Smooth muscle cell (in vitro differentiated cells): ENCODE results near the gene GET4. TPM values are rescaled to one million over a fixed set of nuclear protein-coding genes. Genes with fewer than 3 reads are reported as not detected.

Source experiments
- DNase-seq: peaks from one replicate; lab custom pipeline; 2025; ENCODE audit not compliant: unreplicated experiment; lab: John Stamatoyannopoulos, UW
- H2AFZ ChIP-seq: fragments of 200-600 bp; sonication (generic); 2 replicates; pipeline ENCODE4 v1.6.0; 2016; ENCODE audit warnings: antibody characterized with exemption, low read depth, mild to moderate bottlenecking
- H3F3A ChIP-seq: fragments of 200-600 bp; sonication (generic); 2 replicates; pipeline ENCODE4 v1.6.0; 2017; ENCODE audit warnings: antibody characterized with exemption, low read depth
- H3K27ac ChIP-seq: fragments of 200-600 bp; sonication (generic); 2 replicates; pipeline ENCODE4 v1.5.1; 2016; ENCODE audit warnings: low read depth, mild to moderate bottlenecking
- H3K27me3 ChIP-seq: fragments of 200-600 bp; sonication (generic); 2 replicates; pipeline ENCODE4 v1.6.1; 2016; ENCODE audit warnings: low read depth, mild to moderate bottlenecking
- H3K36me3 ChIP-seq: fragments of 200-600 bp; sonication (generic); 2 replicates; pipeline ENCODE4 v1.5.1; 2016; ENCODE audit warnings: low read depth
- H3K4me1 ChIP-seq: fragments of 200-600 bp; sonication (generic); 2 replicates; pipeline ENCODE4 v1.5.1; 2016; ENCODE audit warnings: low read depth
- H3K4me2 ChIP-seq: fragments of 200-600 bp; sonication (generic); 2 replicates; pipeline ENCODE4 v1.6.0; 2016; ENCODE audit warnings: mild to moderate bottlenecking
- H3K4me3 ChIP-seq: fragments of 200-600 bp; sonication (generic); 2 replicates; pipeline ENCODE4 v1.5.1; 2016; ENCODE audit warnings: mild to moderate bottlenecking
- H3K79me2 ChIP-seq: fragments of 200-600 bp; sonication (generic); 2 replicates; pipeline ENCODE4 v1.6.0; 2016; ENCODE audit warnings: low read depth, mild to moderate bottlenecking
- H3K9ac ChIP-seq: fragments of 200-600 bp; sonication (generic); 2 replicates; pipeline ENCODE4 v1.6.0; 2016; ENCODE audit warnings: low read depth
- H3K9me3 ChIP-seq: fragments of 200-600 bp; sonication (generic); replicated peaks from 2 replicates; pipeline ENCODE4 v1.5.1; 2016; ENCODE audit warnings: low read depth
- H4K20me1 ChIP-seq: fragments of 200-600 bp; sonication (generic); 2 replicates; pipeline ENCODE4 v1.6.0; 2016; ENCODE audit warnings: low read depth
- CTCF ChIP-seq: fragments of 200-600 bp; sonication (generic); IDR thresholded peaks from 2 replicates; pipeline ENCODE4 v1.5.1; 2017; ENCODE audit warnings: borderline replicate concordance, mild to moderate bottlenecking, antibody characterized with exemption; ENCODE audit not compliant: insufficient read depth, poor library complexity, severe bottlenecking
- WGBS: methylation state at CpG from one replicate; pipeline ENCODE4 v1.1.7; 2016; ENCODE audit warnings: low lambda C conversion rate; 5-methylcytosine and 5-hydroxymethylcytosine counted together
- polyA plus RNA-seq: library from polyadenylated mRNA; unstranded; fragments of >200 nt; fragmentation: Nextera tagmentation; extraction: Ambion mirVana; gene quantifications from 2 replicates; pipeline ENCODE4 v1.2.1, GENCODE V29; 2016
- total RNA-seq: library from RNA; depleted of rRNA; stranded (reverse); fragments of >200 nt; gene quantifications from 2 replicates; pipeline ENCODE4 v1.2.3, GENCODE V29; 2014

Gene GET4
- total and polyA plus RNA-seq, 2 experiments from 2014 or later = 26.3 to 39.9 TPM

- TF ChIP-seq CTCF = no peak
- Histone ChIP-seq H3K27ac (no peak overlapping the region), H4K20me1 (peaks cover 34% of the 10 kb centered on the region), H3K9ac (no peak overlapping the region), H3K4me1 (no peaks in the 10 kb centered on the region), H3K4me2 (no peak overlapping the region), H2AFZ (no peak overlapping the region), H3K27me3 (no peaks in the 10 kb centered on the region), H3K9me3 (no peaks in the 10 kb centered on the region), H3F3A (no peaks in the 10 kb centered on the region), H3K36me3 (no peaks in the 10 kb centered on the region), H3K4me3 (no peak overlapping the region), H3K79me2 (peaks cover 22% of the 10 kb centered on the region)
- DNase-seq = no peak
- WGBS = 94% methylated on average over 24 of the region's 24 CpGs
These were observed 36.3 kb upstream of the GET4 start for GRCh38 chr7:840001-840600.

GRCh38 chr7:841943-842342 is 34.4 kb upstream of the GET4 start:
- no peak overlapping the region for H3K9ac ChIP-seq
- H3K27me3 ChIP-seq = no peaks in the 10 kb centered on the region
- no peak overlapping the region for H3K27ac ChIP-seq
- peaks cover 13% of the 10 kb centered on the region for H3K79me2 ChIP-seq
- H3K4me2 ChIP-seq = no peak overlapping the region
- no peaks in the 10 kb centered on the region for H3K36me3 ChIP-seq
- DNase-seq = no peak
- WGBS = 97% methylated on average over 16 of the region's 16 CpGs
- TF ChIP-seq CTCF = no peak
- H3K4me1 ChIP-seq = no peaks in the 10 kb centered on the region
- H3F3A ChIP-seq = no peaks in the 10 kb centered on the region
- H4K20me1 ChIP-seq = peaks cover 17% of the 10 kb centered on the region
- H3K4me3 ChIP-seq = no peak overlapping the region
- no peaks in the 10 kb centered on the region for H3K9me3 ChIP-seq
- H2AFZ ChIP-seq = no peak overlapping the region

GRCh38 chr7:842431-843031 is 33.8 kb upstream of the GET4 start:
- Histone ChIP-seq H3K9ac (no peak overlapping the region), H2AFZ (no peak overlapping the region), H4K20me1 (peaks cover 11% of the 10 kb centered on the region), H3K4me2 (no peak overlapping the region), H3K4me3 (no peak overlapping the region), H3K4me1 (no peaks in the 10 kb centered on the region), H3K27ac (no peak overlapping the region), H3K9me3 (no peaks in the 10 kb centered on the region), H3K79me2 (peaks cover 13% of the 10 kb centered on the region), H3F3A (no peaks in the 10 kb centered on the region), H3K36me3 (no peaks in the 10 kb centered on the region), H3K27me3 (no peaks in the 10 kb centered on the region)
- no peak for DNase-seq
- 98% methylated on average over 8 of the region's 8 CpGs for WGBS
- TF ChIP-seq CTCF = no peak

GRCh38 chr7:843230-843629 is 33.1 kb upstream of the GET4 start:
- Histone ChIP-seq H3K4me2 (no peak overlapping the region), H3K9me3 (no peaks in the 10 kb centered on the region), H3K79me2 (peaks cover 7% of the 10 kb centered on the region), H3K36me3 (no peaks in the 10 kb centered on the region), H3K9ac (no peak overlapping the region), H3K4me3 (no peak overlapping the region), H3K27me3 (no peaks in the 10 kb centered on the region), H2AFZ (no peak overlapping the region), H3F3A (no peaks in the 10 kb centered on the region), H3K4me1 (no peaks in the 10 kb centered on the region), H4K20me1 (peaks cover 4% of the 10 kb centered on the region), H3K27ac (no peak overlapping the region)
- TF ChIP-seq CTCF = no peak
- DNase-seq = no peak
- 97% methylated on average over 17 of the region's 17 CpGs for WGBS
